NCI-H526 (cell line): Measurements from ENCODE around the gene TRAF3IP1.
"Not testable (repeated sequence)": the region's sequence is repeated elsewhere in the genome, so short reads cannot be mapped to it uniquely, and the experiment has no call there.

ENCODE experiments used
- DNase-seq, 2 experiments: peaks; one replicate each; lab custom pipeline; 2025; lab: John Stamatoyannopoulos, UW

TRAF3IP1 gene

DNA sequence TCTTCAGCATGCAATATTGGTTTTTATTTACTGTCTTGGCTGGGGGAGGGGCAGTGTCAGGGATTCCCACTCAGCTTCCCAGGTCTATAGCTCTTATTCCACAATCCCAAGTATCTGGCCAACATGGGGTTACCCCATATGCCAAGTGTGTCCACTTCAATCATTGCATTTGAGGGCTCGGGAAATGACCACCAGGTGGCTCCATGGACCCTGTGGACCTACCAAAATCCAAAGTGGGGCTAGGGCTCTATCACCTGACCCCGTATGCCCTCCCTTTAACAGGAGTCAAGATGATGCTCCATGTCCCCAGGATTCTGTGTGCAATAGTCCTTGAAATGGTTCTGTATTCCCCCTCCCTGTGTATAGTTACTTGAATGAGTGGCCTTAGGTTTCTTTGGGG is 12.1 kb upstream of the TRAF3IP1 start:
- DNase-seq = peak in 1 of 2 experiments; percentile 20

- not testable (repeated sequence) for DNase-seq
Measured at GRCh38 chr2:238310721-238311120, 9.6 kb upstream of the TRAF3IP1 start.

- no peak for DNase-seq
Measured at GRCh38 chr2:238313289-238313990, 6.9 kb upstream of the TRAF3IP1 start.

- DNase-seq = no peak
Measured at GRCh38 chr2:238313991-238314350, 6.3 kb upstream of the TRAF3IP1 start.

GRCh38 chr2:238314576-238314975 is 5.7 kb upstream of the TRAF3IP1 start:
- DNase-seq = no peak

DNA sequence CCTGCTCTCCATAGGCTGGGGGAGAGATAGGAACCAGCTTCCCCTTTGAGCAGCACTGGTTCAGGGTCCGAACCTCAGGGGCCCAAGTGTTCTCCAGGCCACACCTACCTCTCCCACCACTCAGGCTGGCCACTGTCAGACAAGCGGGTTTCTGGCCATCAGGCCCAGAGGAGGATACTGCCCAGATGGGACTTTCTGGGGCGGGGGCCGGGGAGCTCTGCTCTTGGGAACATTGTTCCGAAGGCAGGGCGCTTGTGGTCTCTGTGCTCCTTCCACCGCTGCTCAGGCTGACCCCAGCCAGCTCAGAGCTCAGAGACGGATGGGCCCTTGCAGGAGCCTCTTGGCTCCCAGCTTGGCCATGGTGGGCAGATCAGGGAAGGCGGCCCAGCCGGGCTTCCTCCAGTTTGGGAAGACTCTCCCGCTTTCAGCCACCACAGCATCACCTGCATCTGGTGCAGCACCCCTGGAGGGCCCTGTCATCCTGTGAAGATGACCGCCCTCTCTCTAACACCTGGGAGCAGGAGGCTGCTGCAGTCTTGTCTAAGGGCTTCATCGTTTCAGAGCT is 5.2 kb upstream of the TRAF3IP1 start:
- no peak for DNase-seq

GRCh38 chr2:238320648-238321281 is 447 bp downstream of the TRAF3IP1 start:
- DNase-seq = no peak

DNA sequence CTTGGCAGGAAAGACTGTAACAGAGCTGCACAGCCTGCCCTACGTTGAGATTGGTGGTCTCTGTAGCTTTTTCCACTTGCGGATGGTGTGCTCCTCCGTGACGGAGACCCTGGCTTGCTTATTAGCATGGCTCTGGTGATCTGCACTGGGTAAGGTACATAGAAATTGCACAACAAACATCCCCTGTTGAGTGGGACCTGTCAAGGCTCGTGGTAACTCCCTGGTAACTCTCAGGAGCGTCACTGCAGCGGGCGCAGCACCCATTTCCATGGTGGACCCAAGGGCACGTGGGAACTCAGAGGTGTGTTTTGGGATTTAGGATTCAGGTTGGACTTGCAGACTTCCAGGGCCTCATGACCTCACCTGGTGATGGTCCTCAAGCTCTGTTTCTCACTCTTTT is 1.1 kb downstream of the TRAF3IP1 start:
- DNase-seq = no peak

GRCh38 chr2:238322001-238322411 is 1.7 kb downstream of the TRAF3IP1 start:
- no peak for DNase-seq

GRCh38 chr2:238324248-238324647 is 3.9 kb downstream of the TRAF3IP1 start:
- DNase-seq = not testable (repeated sequence)

- DNase-seq = no peak
Measured at GRCh38 chr2:238325694-238326093, 5.4 kb downstream of the TRAF3IP1 start.

DNA sequence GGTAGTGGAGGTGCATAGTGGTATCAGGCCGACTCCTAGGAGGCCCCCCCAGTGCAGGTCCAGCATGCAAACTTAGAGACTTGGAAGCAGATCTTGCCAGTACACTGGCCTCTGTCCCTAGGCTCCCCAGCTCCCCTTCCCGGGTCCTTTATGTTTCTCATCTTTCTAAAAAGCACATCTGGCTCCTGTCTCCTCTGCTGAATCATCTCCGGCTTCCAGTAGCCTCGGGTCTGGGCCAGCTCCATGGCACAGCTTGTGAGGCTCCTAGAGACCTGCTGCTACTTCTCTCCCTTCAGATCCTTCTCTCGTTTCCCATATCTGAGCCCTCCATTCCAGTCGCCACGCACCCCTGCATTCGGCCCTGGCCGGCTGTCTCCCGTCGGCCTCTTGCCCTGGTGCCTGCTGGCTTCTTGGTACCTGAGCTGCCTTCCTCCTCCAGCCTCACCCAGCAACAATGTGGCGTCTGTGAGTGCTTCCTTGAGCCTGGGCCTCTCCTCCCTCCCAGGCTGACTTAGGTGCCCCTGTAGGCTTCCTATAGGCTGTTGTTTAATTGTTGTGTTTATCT is 6.6 kb downstream of the TRAF3IP1 start:
- no peak for DNase-seq

DNA sequence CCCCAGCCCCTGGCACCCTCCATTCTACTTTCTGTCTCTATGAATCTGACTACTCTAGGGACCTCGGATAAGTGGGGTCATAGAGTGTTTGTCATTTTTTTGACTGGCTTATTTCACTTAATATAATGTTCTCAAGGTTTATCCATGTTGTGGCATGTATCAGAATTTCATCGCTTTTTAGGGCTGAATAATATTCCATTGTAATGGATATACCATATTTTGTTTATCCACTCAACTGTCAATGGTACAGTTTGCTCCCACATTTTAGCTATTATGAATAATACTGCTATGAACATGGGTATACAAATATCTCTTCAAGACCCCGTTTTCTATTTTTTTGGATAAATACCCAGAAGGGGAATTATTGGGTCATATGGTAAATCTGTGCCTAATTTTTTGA is 7.4 kb downstream of the TRAF3IP1 start:
- DNase-seq = no peak

DNA sequence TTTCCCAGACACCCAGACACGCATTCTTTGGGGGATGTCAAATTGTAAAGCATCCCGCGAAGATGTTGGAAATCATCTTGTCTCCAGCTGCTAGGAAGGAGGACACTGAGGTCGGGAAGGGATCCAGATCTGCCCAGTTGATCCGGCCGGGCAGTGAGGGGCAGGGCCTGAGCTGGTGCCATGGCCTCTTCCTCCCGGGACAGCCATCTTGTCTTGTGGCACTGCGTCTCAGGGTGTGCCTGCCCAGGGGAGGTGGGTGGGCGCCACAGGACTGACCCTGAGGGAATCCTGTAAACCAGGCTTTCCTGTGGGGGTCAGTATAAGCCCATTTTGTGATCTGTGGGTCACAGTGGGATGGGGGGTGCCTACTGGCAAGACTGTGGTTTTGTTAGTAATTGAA is 10.1 kb downstream of the TRAF3IP1 start:
- DNase-seq = no peak

GRCh38 chr2:238331916-238332315 is 11.6 kb downstream of the TRAF3IP1 start:
- DNase-seq = no peak

- peak in 1 of 2 experiments; percentile 21 for DNase-seq
Measured at GRCh38 chr2:238334885-238335284, 14.6 kb downstream of the TRAF3IP1 start.

GRCh38 chr2:238335591-238335990 is 15.3 kb downstream of the TRAF3IP1 start:
- not testable (repeated sequence) for DNase-seq

DNA sequence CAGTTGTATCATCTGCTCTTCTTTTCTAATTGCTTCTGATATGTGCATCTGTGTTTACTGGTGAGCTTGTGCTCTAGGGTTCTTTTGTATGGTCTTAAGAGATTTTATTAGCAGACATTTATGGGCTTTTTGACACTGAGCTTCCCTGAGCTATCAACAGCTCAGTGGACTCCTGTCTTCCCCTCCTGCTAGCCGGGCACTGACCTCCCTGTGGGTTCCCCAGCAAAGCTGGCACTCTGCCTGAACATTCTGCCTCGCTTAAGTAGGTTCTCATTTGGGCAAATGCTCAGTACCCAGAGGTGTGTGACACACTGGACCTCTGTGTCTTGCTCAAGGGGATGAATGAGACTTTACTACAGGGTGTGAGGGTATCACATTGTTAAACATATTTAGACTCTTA is 15.8 kb downstream of the TRAF3IP1 start:
- DNase-seq = no peak

DNA sequence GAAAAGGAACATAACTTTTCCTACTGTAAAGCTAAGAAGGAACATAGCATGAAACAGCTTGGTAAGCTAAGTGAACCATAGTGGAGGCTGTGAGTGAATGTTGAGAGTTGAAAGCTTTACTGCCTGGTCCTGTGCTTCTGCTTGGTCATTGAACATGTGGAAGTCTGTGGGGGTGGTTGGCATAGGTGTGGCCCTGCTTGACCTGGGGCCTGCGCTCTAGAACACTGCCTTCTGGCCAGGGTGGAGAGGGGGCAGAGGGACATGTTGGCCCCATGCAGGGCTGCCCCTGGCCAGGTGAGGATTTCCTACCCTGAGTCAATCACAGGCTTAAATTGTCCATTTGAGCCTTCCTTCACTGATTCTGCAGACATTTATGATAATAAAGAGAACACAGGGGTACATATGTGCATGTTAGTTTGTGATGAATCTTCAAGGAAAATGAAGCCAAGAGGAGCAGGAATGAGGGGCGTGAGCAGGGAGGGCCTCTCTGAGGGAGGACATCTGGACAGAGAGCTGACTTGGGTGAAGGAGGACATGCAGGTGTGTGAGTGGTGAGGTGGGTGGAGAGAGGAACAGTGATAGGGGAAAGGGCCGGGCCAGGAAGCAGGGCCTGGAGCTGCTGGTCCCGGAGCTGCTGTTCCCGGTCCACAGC is 16.6 kb downstream of the TRAF3IP1 start:
- DNase-seq = no peak

GRCh38 chr2:238337846-238338245 is 17.5 kb downstream of the TRAF3IP1 start:
- no peak for DNase-seq

- DNase-seq = no peak
Measured at GRCh38 chr2:238338710-238339394, 18.5 kb downstream of the TRAF3IP1 start.

- DNase-seq = no peak
Measured at GRCh38 chr2:238339395-238339780, 19.1 kb downstream of the TRAF3IP1 start.
